Measurements from ENCODE around the gene ARFGAP1.

GRCh38 chr20:63234693-63235398, 37.8 kb upstream of the ARFGAP1 start:
- TF ChIP-seq POLR2AphosphoS5 (IDR thresholded peaks at IDR 0.05; ENCODE audit: low read depth, low read length) = no peak
- no peak for TF ChIP-seq POLR2A (IDR thresholded peaks at IDR 0.05; ENCODE audit: low read depth, low read length)
- no peak for TF ChIP-seq TAF1 (IDR thresholded peaks at IDR 0.05; ENCODE audit: low read depth, low read length)
- no peak for TF ChIP-seq SPI1 (IDR thresholded peaks at IDR 0.05; ENCODE audit: low read depth, low read length)
- no peak for TF ChIP-seq PAX5 (IDR thresholded peaks at IDR 0.05; ENCODE audit: insufficient read depth, low read length, severe bottlenecking)

Data from GM12891 (cell line).